ENCODE results near the gene WASHC3. TPM values are rescaled to one million over a fixed set of nuclear protein-coding genes. Genes with fewer than 3 reads are reported as not detected.

WASHC3 gene
- total RNA-seq, 4 donors from 2014 or later: 72.9 to 100 (median 91.7) TPM

DNA sequence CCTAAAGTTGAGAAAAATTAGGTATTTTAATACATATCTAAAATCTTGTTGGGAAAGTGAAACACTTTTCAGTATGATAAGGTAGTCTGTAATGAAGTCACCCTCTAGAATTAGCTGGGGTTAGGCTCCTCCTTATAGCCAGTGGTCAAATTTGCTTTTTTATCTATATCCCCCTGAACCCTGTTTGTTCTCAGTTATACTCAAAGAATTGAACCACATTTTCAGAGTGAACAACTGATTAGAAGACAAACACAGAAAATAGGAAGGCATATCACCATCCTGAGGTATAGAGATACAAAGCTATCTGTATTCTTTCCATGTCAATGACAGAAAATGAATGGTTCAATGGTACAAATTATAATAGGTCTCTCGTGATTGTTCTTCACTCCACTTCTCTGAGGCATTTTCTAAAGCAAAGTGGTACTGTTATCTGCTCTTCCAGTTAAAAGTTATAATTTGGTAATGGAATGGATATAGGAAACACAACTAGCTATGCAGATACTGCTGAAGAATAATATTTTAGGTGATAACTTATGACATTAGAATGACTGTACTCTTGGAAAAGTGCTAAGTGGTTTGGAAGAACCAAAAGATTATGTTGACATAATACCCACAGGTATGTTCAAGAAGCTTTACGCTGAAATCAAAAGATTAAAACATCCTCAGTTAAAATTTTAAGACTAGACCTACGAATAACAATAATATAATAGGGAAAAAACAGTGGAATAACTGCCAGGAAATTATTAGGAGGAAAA is 27.6 kb downstream of the WASHC3 start:
- TF ChIP-seq CTCF (IDR thresholded peaks at IDR 0.05; ENCODE audit: low read depth): no peak

DNA sequence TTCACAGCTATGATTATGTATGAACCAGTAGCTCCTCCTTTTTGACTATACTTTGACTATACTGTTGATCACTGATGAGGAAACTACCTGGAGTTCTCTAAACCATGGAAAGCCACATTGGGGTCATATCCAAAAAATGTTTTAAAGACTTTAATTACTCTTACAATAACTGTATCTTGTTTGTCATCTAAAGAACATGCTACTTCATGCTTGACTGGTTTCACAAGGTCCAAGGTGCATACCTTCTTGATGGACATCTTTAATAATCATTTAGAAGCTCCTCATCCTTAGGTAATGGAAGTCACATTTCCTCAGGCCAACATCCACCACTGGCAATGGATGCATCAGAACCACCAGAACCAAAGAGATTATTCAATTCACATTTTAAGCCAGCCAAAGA is 29.9 kb downstream of the WASHC3 start:
- TF ChIP-seq CTCF (IDR thresholded peaks at IDR 0.05; ENCODE audit: low read depth): no peak

- no peak for TF ChIP-seq CTCF (IDR thresholded peaks at IDR 0.05; ENCODE audit: low read depth)
Observed at GRCh38 chr12:102029141-102029540, 32.6 kb downstream of the WASHC3 start.

DNA sequence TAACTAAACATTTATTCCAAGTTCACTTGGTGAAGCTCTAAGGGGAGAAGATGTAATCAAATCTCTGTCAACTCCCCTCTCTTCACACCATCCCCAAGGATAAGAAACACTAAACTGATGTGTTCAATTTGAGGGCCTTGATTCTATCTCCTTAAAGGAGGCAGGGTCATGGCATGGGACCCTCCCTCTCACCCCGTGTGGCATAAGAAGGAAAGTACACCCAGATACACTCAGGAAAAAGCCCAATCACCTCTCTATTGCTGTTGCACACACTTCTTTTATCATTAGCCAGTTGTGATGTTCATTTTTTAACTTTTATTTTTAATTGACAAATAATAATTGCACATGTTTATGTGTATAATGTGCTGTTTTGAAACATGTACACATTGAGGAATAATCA is 35.1 kb downstream of the WASHC3 start:
- TF ChIP-seq CTCF (IDR thresholded peaks at IDR 0.05; ENCODE audit: low read depth): no peak

DNA sequence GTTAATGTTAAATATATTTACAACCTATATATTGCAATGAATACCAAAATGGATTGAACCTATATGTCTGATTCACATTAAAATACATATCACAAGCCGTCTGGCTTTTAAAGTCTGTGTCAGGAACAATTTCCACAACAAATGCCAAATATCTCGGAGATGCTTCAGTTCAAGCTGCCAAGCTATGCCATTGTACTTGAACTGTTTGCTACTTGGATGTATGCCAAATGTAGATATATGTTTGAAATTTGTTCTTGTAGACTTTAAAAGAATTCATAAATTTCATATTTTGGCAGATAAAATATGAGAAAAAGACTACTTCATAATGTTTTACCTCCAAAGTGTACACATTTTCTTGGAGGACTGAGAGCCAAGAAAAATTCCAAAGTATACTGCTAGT is 37.0 kb downstream of the WASHC3 start:
- TF ChIP-seq CTCF (IDR thresholded peaks at IDR 0.05; ENCODE audit: low read depth): no peak

- TF ChIP-seq CTCF (IDR thresholded peaks at IDR 0.05; ENCODE audit: low read depth): no peak
Observed at GRCh38 chr12:102023343-102023930, 38.4 kb downstream of the WASHC3 start.

DNA sequence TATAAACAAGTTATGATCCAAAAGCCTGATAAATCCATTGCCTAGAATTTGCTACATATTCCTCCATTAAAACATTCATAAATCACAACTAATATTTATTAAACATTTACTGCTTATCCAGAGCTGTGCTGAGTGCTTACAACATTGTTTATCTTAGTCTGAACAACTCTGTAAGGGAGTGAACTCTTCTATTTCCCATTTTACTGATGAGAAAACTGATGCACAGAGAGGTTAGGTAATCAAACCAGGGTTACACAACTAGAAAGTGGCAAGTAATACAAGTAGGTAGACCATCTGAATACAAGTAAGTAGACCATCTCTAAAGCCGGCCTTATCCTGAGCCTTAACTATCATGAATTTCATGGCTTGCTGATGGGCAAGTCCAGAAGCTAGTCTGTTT is 39.5 kb downstream of the WASHC3 start:
- TF ChIP-seq CTCF (IDR thresholded peaks at IDR 0.05; ENCODE audit: low read depth): no peak

All from subcutaneous adipose tissue (tissue), 4 donors.